ENCODE measurements around the gene ZNF324. TPM values are rescaled to one million over a fixed set of nuclear protein-coding genes. Genes with fewer than 3 reads are reported as not detected.

The ZNF324 gene
- total and polyA plus RNA-seq, 2 of the 8 experiments (the other 6 are each of a cell fraction or from before 2014, with no cell fraction given): 5.1 to 5.8 TPM

DNA sequence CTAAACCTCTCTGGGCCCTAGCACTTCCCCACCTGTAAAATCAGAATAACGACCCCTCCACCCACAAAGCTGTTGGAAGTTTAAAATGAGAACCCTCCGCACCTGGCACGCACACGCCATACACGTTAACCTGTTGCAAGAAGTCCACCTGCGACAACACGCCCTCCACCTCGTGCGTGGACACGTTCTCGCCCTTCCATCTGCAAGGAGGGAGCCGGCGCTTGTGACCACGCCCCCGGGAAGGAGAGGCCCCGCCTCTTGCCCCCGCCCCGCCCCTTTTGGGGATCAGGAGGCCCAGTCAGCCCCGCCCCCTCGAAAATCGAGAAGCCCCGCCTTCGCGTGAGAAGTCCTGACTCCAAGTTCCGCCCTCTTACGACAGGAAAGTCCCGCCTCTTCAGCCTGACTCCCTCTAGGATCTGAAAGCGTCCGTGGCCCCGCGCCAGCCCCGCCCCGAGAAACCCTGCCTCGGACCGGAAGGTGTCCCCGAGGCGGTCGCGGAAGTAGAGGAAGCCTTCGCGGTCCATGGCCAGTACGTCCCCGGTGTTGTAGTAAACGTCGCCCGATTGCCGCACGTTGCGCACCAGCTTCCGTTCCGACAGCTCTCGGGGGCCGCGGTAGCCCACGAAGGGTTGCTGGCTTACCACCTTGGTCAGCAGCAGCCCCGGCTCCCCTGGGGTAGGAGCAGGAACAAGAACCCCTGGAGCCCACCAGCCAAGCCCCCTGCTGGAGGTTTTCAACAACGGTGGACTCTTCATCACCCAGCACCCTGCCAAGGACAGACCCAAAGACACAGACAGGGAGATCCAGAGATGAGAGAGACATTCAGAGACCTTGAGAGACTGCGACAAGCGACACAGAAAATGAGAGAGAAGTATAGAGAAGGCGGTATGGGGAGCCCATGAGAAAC lies 32.4 kb downstream of the ZNF324 start (continued):
- TF ChIP-seq, protein P1, sequence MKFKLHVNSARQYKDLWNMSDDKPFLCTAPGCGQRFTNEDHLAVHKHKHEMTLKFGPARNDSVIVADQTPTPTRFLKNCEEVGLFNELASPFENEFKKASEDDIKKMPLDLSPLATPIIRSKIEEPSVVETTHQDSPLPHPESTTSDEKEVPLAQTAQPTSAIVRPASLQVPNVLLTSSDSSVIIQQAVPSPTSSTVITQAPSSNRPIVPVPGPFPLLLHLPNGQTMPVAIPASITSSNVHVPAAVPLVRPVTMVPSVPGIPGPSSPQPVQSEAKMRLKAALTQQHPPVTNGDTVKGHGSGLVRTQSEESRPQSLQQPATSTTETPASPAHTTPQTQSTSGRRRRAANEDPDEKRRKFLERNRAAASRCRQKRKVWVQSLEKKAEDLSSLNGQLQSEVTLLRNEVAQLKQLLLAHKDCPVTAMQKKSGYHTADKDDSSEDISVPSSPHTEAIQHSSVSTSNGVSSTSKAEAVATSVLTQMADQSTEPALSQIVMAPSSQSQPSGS (IDR thresholded peaks at IDR 0.05; ENCODE audit: low read length): peak; percentile 86; the same call in 1 of the 2 replicates
- TF ChIP-seq CBX8 (IDR thresholded peaks at IDR 0.05; ENCODE audit: borderline replicate concordance, low read depth, low read length) (no peak), SIN3A (conservative IDR thresholded peaks at IDR 0.05 in 1 of 2, IDR thresholded peaks at IDR 0.05 in 1 of 2; ENCODE audit: low read depth in 1 of 2, low read length in 2 of 2) (peak in 1 of 2 experiments; percentile 93; a peak in 2 of 4 replicates), NANOG (IDR thresholded peaks at IDR 0.05; ENCODE audit: insufficient read depth, low read depth, low read length, poor library complexity, severe bottlenecking) (peak; percentile 18), JUN (IDR thresholded peaks at IDR 0.05; ENCODE audit: low read depth, low read length) (no peak), CBX5 (IDR thresholded peaks at IDR 0.05; ENCODE audit: low read depth, low read length) (no peak), SIX5 (IDR thresholded peaks at IDR 0.05; ENCODE audit: low read depth, low read length) (peak; percentile 31; the same call in 1 of the 2 replicates), PHF8 (conservative IDR thresholded peaks at IDR 0.05; ENCODE audit: low read depth, low read length) (peak; percentile 38; the same call in 1 of the 2 replicates), POLR2A (IDR thresholded peaks at IDR 0.05; ENCODE audit: control extremely low read depth in 1 of 2, low read depth in 2 of 2, low read length in 2 of 2) (no peak), EP300 (IDR thresholded peaks at IDR 0.05; ENCODE audit: borderline replicate concordance in 1 of 2, low read depth in 2 of 2, low read length in 2 of 2) (peak; percentile 17 to 41; a peak in 2 of 3 replicates), CHD2 (IDR thresholded peaks at IDR 0.05; ENCODE audit: low read length) (no peak), TCF12 (IDR thresholded peaks at IDR 0.05; ENCODE audit: low read depth, low read length) (no peak), SP4 (IDR thresholded peaks at IDR 0.05; ENCODE audit: low read length) (peak; percentile 96), RBBP5 (IDR thresholded peaks at IDR 0.05; ENCODE audit: borderline replicate concordance, low read depth, low read length) (no peak)
- TF ChIP-seq, protein P2, sequence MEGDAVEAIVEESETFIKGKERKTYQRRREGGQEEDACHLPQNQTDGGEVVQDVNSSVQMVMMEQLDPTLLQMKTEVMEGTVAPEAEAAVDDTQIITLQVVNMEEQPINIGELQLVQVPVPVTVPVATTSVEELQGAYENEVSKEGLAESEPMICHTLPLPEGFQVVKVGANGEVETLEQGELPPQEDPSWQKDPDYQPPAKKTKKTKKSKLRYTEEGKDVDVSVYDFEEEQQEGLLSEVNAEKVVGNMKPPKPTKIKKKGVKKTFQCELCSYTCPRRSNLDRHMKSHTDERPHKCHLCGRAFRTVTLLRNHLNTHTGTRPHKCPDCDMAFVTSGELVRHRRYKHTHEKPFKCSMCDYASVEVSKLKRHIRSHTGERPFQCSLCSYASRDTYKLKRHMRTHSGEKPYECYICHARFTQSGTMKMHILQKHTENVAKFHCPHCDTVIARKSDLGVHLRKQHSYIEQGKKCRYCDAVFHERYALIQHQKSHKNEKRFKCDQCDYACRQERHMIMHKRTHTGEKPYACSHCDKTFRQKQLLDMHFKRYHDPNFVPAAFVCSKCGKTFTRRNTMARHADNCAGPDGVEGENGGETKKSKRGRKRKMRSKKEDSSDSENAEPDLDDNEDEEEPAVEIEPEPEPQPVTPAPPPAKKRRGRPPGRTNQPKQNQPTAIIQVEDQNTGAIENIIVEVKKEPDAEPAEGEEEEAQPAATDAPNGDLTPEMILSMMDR (IDR thresholded peaks at IDR 0.05; ENCODE audit: control extremely low read depth in 1 of 3, insufficient read depth in 1 of 3, low read depth in 1 of 3, low read length in 3 of 3): no peak
- TF ChIP-seq, protein P3, sequence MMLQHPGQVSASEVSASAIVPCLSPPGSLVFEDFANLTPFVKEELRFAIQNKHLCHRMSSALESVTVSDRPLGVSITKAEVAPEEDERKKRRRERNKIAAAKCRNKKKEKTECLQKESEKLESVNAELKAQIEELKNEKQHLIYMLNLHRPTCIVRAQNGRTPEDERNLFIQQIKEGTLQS (IDR thresholded peaks at IDR 0.05; ENCODE audit: insufficient read depth, low read depth, low read length): no peak
- TF ChIP-seq, protein P4, sequence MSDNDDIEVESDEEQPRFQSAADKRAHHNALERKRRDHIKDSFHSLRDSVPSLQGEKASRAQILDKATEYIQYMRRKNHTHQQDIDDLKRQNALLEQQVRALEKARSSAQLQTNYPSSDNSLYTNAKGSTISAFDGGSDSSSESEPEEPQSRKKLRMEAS (IDR thresholded peaks at IDR 0.05): peak; percentile 87
